Activated B cell treated with CpG ODN at 0.5 μM for 24 hours (primary cell): ENCODE results near the gene DEPP1. TPM values are rescaled to one million over a fixed set of nuclear protein-coding genes. Genes with fewer than 3 reads are reported as not detected.
"Not testable (repeated sequence)": the region's sequence is repeated elsewhere in the genome, so short reads cannot be mapped to it uniquely, and the experiment has no call there.

Source experiments
- ATAC-seq: fragments of 200-7000 bp; cut with Tn5 transposase; one replicate; pipeline ENCODE4 v1.10.0; 2021; ENCODE audit warnings: low read depth, mild to moderate bottlenecking, moderate library complexity
- CTCF ChIA-PET: fragments of 350-600 bp; sonication (Branson Sonifier 250); formaldehyde crosslinking; loops from one replicate; lab custom pipeline; 2021; ENCODE audit warnings: antibody characterized with exemption; lab: Charles Lee
- POLR2A ChIA-PET: fragments of 350-600 bp; sonication (Branson Sonifier 250); formaldehyde crosslinking; loops from one replicate; lab custom pipeline; 2021; ENCODE audit warnings: antibody characterized with exemption; lab: Charles Lee
- DNase-seq: peaks from one replicate; pipeline ENCODE4 v3.0.0; 2022
- H3K27ac Mint-ChIP-seq: one replicate; pipeline ENCODE4 v1.8.0; 2020; ENCODE audit warnings: mixed read lengths
- H3K27me3 Mint-ChIP-seq: one replicate; pipeline ENCODE4 v1.8.0; 2021; ENCODE audit warnings: mixed read lengths
- H3K36me3 Mint-ChIP-seq: one replicate; pipeline ENCODE4 v1.8.0; 2021; ENCODE audit warnings: low read depth, mixed read lengths
- H3K4me1 Mint-ChIP-seq: one replicate; pipeline ENCODE4 v1.8.0; 2021; ENCODE audit warnings: mixed read lengths
- H3K4me3 Mint-ChIP-seq: one replicate; pipeline ENCODE4 v1.8.0; 2020; ENCODE audit warnings: mild to moderate bottlenecking, mixed read lengths
- H3K9me3 Mint-ChIP-seq: one replicate; pipeline ENCODE4 v1.8.0; 2020; ENCODE audit warnings: mixed read lengths
- CTCF ChIP-seq: fragments of 200-600 bp; IDR thresholded peaks from one replicate; pipeline ENCODE4 v1.8.0; 2022; ENCODE audit warnings: antibody characterized with exemption, mild to moderate bottlenecking
- intact Hi-C: fragments of 100-400 bp; cut with micrococcal nuclease; formaldehyde crosslinking; loops from one replicate; pipeline ENCODE4 v1.15.1; 2024
- total RNA-seq: library from RNA; stranded (reverse); gene quantifications from 2 replicates; pipeline ENCODE4 v1.2.3, GENCODE V29; 2022

The DEPP1 gene, protein sequence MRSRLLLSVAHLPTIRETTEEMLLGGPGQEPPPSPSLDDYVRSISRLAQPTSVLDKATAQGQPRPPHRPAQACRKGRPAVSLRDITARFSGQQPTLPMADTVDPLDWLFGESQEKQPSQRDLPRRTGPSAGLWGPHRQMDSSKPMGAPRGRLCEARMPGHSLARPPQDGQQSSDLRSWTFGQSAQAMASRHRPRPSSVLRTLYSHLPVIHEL
- 0.11 TPM in 1 of 2 replicates, not detected in the other for total RNA-seq

GRCh38 chr10:44978570-44979280, at the start of gene DEPP1:
Gene DEPP1 (minus strand): TSS chr10:44978809. CDS start chr10:44978030, 779 bp downstream.
- no peaks in the 10 kb centered on the region for H3K9me3 Mint-ChIP-seq
- POLR2A ChIA-PET = no interaction called here
- H3K4me1 Mint-ChIP-seq = peaks cover 11% of the 10 kb centered on the region
- no peak for DNase-seq
- intact Hi-C loops = no loop called here
- no peak within 1 kb of the TSS for H3K27ac Mint-ChIP-seq
- H3K36me3 Mint-ChIP-seq = no peaks in the 10 kb centered on the region
- TF ChIP-seq CTCF = no peak
- ATAC-seq = no peak
- H3K4me3 Mint-ChIP-seq = no peak within 1 kb of the TSS
- H3K27me3 Mint-ChIP-seq = peaks cover 2% of the 10 kb centered on the region
- CTCF ChIA-PET = interaction anchor here (1.2 to 4.2 kb wide), 2 partner anchors 43 to 47 kb away, joined by 3 to 50 read pairs; no protein-coding TSS in a partner anchor

- Mint-ChIP-seq H3K27me3 (peaks cover 4% of the 10 kb centered on the region), H3K9me3 (peaks cover 10% of the 10 kb centered on the region), H3K36me3 (no peaks in the 10 kb centered on the region), H3K27ac (no peak overlapping the region), H3K4me1 (no peaks in the 10 kb centered on the region), H3K4me3 (no peak overlapping the region)
- intact Hi-C loops = no loop called here
- no peak for DNase-seq
- POLR2A ChIA-PET = no interaction called here
- TF ChIP-seq CTCF = no peak
- no peak for ATAC-seq
- CTCF ChIA-PET = no interaction called here
Measured at GRCh38 chr10:45023426-45023825, 44.8 kb upstream of the DEPP1 start.

DNA sequence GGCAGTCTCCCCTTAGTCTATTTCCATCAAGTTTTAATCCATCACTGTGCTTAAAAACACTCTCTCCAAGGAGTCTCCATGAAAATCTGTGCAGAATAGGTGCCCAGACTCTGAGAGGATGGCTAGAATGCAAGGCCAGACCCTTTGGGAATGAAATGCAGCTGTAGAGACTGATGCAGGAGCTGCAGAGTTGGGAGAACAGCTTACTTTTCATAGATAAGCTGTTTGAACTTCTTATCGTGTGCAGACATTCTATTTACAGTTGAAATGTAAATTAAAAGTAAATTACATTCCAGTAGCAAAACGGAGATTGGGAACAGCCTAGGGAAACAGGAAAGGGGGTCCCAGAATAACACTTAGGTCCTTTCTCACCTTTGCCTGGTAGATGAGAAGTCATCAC, 37.0 kb upstream of the DEPP1 start:
- H3K27me3 Mint-ChIP-seq = peaks cover 5% of the 10 kb centered on the region
- DNase-seq (no peak), ATAC-seq (no peak)
- H3K4me3 Mint-ChIP-seq = no peak overlapping the region
- intact Hi-C loops = no loop called here
- no peaks in the 10 kb centered on the region for H3K4me1 Mint-ChIP-seq
- TF ChIP-seq CTCF = no peak
- CTCF ChIA-PET = no interaction called here
- H3K27ac Mint-ChIP-seq = no peak overlapping the region
- H3K9me3 Mint-ChIP-seq = no peaks in the 10 kb centered on the region
- no peaks in the 10 kb centered on the region for H3K36me3 Mint-ChIP-seq
- POLR2A ChIA-PET = no interaction called here

GRCh38 chr10:45014557-45014956, 35.9 kb upstream of the DEPP1 start:
- H3K36me3 Mint-ChIP-seq, ATAC-seq, intact Hi-C loops, H3K27ac Mint-ChIP-seq, H3K4me3 Mint-ChIP-seq, CTCF ChIA-PET, DNase-seq, H3K27me3 Mint-ChIP-seq, H3K9me3 Mint-ChIP-seq, POLR2A ChIA-PET, H3K4me1 Mint-ChIP-seq: not testable (repeated sequence)

DNA sequence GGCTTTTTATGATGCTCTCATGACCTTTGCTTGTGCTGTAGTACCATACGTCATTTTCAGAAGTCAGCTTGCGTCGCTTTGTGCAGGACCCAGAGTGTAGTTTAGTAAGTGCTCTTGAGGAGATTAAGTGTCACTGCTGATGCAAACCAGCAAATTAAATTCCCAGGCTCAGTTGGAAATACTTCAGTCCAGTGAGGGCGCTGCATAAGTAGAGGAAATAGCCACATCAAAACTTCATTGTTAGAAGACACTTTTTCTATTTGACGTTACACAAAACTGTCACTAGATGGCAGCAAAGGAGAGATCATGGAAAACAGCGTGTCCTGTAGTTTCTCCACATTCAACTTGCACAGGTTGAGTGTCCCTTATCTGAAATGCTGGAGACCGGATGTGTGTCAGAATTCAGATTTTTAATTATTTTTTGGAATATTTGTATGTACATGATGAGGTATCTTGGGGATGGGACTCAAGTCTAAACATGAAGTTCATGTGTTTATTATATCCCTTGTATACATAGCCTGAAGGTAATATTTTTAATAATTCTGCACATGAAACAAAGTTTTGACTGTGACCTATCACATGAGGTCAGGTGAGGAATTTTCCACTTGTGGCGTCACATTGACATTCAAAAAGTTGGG, 30.0 kb upstream of the DEPP1 start:
- H3K9me3 Mint-ChIP-seq = peaks cover 2% of the 10 kb centered on the region
- no peaks in the 10 kb centered on the region for H3K4me1 Mint-ChIP-seq

More for the DNA sequence above, 30.0 kb upstream of the DEPP1 start:
- no peak overlapping the region for H3K4me3 Mint-ChIP-seq
- H3K36me3 Mint-ChIP-seq = peaks cover 20% of the 10 kb centered on the region
- CTCF ChIA-PET = interaction anchor here (1.4 kb wide), 1 partner anchor 242 kb away, joined by 3 read pairs; no protein-coding TSS in a partner anchor
- DNase-seq (no peak), ATAC-seq (peak; percentile 68)
- POLR2A ChIA-PET = no interaction called here
- no peak overlapping the region for H3K27ac Mint-ChIP-seq
- TF ChIP-seq CTCF = peak; percentile 61
- H3K27me3 Mint-ChIP-seq = peaks cover 3% of the 10 kb centered on the region
- intact Hi-C loops = loop anchor here (5.0 kb wide), 1 partner anchor 229 kb away; no protein-coding TSS in a partner anchor
